Fibroblast of mammary gland (primary cell): ENCODE measurements around the gene IL6.

ENCODE experiments used
- DNase-seq: peaks from one replicate; pipeline ENCODE4 v3.0.0-alpha.2; 2010; ENCODE audit warnings: low read depth
- H3K4me3 ChIP-seq: 2 replicates; pipeline ENCODE4 v1.5.1; 2011; ENCODE audit warnings: low read depth, mild to moderate bottlenecking, low read length, moderate library complexity; ENCODE audit not compliant: control insufficient read depth
- TF ChIP-seq, protein P1 (sequence below): conservative IDR thresholded peaks from 2 replicates; pipeline ENCODE4 v1.5.1; 2011; ENCODE audit warnings: low read depth, low read length, inconsistent platforms; ENCODE audit not compliant: control insufficient read depth, insufficient read depth

IL6 gene

DNA sequence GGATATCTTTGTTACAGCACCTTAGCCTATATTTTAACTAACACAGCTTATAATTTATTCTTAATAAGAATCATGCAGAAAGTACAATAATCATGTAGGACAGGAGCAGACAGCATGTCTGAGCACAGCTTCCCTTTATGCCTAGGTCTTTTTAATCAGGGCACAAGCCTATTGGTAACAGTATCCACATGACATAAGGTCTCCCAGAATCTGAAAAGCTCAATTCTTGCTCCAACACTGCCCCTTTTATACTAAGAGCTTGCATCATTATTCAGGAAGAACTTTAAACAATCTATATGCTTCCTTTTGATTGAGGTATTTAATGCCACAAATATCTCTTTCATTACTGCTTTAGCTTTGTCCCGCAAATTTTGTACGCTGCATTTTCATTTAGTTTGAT lies 31.6 kb downstream of the IL6 start:
- no peak for DNase-seq
- H3K4me3 ChIP-seq: no peak overlapping the region
- TF ChIP-seq, protein P1, sequence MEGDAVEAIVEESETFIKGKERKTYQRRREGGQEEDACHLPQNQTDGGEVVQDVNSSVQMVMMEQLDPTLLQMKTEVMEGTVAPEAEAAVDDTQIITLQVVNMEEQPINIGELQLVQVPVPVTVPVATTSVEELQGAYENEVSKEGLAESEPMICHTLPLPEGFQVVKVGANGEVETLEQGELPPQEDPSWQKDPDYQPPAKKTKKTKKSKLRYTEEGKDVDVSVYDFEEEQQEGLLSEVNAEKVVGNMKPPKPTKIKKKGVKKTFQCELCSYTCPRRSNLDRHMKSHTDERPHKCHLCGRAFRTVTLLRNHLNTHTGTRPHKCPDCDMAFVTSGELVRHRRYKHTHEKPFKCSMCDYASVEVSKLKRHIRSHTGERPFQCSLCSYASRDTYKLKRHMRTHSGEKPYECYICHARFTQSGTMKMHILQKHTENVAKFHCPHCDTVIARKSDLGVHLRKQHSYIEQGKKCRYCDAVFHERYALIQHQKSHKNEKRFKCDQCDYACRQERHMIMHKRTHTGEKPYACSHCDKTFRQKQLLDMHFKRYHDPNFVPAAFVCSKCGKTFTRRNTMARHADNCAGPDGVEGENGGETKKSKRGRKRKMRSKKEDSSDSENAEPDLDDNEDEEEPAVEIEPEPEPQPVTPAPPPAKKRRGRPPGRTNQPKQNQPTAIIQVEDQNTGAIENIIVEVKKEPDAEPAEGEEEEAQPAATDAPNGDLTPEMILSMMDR: no peak

DNA sequence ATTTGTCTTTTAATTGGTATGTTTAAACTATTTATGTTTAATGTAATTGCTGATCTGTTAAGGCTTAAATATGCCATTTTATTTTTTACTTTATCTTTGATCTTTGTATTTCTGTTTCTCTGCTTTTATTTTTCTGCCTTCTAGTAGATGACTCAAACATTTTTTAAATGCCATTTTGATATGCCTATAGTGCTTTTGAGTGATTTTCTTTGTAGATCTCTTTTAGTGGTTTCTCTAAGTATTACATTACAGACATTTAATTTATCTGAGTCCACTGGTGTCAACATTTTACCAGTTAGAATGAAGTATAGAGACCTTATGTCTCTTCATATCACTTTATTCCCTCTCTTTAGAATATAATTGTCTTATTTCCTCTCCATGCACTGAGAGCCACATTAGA lies 32.7 kb downstream of the IL6 start:
- DNase-seq: no peak

DNA sequence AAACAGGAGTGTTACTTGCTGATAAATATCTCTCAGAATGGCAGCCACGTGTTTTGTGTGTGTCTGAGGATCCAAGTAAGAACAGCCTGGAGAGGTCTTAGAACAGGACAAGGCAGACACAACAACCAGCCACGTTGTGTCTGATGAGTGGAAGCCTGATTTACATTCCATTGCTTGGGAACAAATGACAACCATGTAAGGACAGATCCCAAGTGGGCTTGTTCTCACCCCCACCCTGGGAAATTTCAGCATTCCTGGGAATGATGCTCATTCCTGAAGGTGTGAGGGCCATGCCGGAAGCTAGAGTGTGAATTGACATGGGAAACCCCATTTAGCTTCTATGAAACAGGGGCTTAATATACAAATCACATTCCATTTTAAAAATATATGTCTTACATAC lies 35.9 kb downstream of the IL6 start:
- no peak overlapping the region for H3K4me3 ChIP-seq
- TF ChIP-seq, protein P1: no peak

More for the DNA sequence above, 32.7 kb downstream of the IL6 start:
- TF ChIP-seq, protein P1: no peak
- H3K4me3 ChIP-seq: no peak overlapping the region

DNA sequence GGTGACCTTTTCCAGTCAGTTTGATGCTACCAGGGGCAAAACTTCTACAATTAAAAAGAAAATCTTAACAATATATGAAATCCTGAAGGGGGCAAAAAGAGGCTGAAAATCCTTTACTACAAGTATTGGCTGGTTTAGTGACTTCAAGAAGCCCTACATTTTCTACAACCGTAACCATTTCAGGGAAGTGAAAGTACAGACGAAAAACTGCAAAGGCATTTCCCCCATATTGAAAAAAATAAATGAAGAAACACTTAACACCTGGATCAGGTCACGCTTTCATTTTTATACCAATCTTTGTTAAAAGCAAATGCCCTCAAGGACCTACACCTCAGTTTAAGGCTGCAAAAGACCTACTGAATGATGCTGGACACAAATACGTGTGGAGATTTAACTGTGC lies 38.6 kb downstream of the IL6 start:
- TF ChIP-seq, protein P1: no peak

More for the DNA sequence above, 35.9 kb downstream of the IL6 start:
- no peak for DNase-seq

DNA sequence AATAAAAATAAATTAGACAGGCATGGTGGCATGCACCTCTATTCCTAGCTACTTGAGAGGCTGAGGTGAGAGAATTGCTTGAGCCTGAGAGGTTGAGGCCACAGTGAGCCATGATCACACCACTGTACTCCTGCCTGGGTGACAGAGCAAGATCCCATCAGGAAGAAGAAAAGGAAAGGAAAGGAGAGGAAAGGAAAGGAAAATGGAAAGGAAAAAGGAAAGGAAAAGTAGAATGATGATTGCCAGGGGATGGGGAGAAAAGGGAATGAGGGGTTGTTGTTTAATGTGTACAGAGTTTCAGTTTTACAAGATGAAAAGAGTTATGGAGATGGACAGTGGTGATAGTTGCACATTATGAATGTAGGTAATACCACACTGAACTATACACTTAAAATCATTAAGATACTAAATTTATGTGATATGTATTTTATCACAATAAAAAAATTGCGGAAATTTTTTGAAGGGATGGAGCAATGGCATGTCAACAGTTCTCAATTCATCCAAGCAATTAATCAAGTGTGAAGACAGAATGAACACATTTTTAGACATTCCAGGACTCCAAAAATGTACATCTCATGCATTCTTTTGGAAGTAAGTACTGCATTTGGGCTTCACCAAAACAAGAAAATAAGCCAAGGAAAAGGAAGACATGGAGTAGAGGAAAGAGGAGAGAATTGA lies 44.3 kb downstream of the IL6 start:
- no peak for DNase-seq
- TF ChIP-seq, protein P1: no peak
- no peak overlapping the region for H3K4me3 ChIP-seq

More for the DNA sequence above, 38.6 kb downstream of the IL6 start:
- no peak for DNase-seq
- no peak overlapping the region for H3K4me3 ChIP-seq

DNA sequence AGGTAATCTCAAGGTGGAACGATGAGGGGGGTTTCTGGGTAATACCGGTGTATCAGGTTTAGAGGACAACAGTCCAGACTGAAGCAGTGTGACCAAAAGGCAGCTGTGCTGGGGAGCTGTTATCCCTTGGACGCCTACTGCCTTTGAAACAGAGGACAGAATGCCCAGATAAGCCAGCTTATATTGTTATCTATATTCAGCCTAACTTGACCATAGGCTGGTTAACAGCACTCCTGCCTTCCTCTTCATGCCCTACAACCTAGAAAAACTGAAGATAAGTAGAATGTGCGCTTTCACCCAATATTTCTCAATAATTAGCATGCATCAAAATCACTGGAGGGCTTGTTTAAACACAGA lies 44.9 kb downstream of the IL6 start:
- TF ChIP-seq, protein P1: no peak
- DNase-seq: no peak
- no peak overlapping the region for H3K4me3 ChIP-seq

DNA sequence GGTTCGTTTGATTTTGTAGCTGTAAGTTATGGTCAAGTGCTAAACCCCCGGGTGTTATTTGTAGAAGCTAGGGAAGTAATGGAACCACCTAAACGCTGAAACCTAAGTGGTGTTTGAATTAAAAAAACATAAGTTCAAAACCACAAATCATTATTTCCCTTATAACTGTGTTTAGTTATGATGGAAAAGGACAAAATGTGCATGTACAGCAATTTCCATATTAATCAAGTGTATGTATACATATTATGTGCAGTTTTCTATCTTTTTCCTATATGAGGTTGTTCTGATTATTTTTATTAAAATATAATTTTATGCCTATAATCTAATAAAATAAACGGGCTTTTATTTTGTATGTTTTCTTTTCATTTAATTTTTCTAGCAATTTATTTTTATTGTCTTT lies 45.9 kb downstream of the IL6 start:
- no peak overlapping the region for H3K4me3 ChIP-seq
- no peak for DNase-seq
- TF ChIP-seq, protein P1: no peak
